ENCODE measurements around the gene UNC5C.

The UNC5C gene

DNA sequence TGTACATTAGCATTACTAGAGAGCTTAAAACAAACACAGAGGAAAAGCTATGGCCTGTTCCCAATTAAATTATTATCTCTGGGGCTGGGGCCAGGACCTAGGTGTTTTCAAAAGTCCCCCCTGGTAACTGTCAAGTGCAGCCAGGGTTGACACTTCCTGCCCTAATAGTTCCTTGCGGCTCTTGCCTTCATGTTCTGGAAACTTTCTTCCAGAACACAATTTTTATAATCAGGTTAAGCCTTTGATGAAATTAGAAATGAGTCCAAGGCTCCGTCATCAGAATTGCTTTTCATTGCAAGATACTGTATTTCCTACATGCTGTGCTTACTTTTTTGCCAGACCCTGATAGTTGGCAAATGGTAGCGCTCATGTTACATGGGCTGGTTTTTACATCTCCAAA lies 229.6 kb downstream of the UNC5C start:
- H3K4me3 ChIP-seq (ENCODE audit: low read depth, low read length): no peak overlapping the region
- TF ChIP-seq, protein P1, sequence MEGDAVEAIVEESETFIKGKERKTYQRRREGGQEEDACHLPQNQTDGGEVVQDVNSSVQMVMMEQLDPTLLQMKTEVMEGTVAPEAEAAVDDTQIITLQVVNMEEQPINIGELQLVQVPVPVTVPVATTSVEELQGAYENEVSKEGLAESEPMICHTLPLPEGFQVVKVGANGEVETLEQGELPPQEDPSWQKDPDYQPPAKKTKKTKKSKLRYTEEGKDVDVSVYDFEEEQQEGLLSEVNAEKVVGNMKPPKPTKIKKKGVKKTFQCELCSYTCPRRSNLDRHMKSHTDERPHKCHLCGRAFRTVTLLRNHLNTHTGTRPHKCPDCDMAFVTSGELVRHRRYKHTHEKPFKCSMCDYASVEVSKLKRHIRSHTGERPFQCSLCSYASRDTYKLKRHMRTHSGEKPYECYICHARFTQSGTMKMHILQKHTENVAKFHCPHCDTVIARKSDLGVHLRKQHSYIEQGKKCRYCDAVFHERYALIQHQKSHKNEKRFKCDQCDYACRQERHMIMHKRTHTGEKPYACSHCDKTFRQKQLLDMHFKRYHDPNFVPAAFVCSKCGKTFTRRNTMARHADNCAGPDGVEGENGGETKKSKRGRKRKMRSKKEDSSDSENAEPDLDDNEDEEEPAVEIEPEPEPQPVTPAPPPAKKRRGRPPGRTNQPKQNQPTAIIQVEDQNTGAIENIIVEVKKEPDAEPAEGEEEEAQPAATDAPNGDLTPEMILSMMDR (IDR thresholded peaks at IDR 0.05; ENCODE audit: low read depth, low read length): no peak

DNA sequence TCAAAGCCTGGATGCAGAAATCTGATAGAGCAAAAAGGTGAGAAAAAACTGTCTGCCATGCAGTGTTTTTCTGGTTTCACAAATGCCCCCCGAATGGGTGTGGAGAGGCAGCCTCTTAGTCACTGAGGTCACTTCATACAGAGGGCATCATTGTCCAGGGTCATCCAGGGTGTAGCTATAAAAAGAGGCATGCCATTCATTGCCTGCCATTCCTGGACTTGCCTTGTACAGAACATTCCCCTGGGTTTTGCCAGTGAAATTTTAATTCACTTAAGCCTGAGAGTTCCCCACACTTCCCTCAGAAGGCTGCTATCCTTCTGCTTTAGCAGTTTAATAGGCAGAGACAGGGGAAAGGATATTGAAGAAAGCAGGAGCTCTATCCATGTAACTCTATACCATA lies 230.3 kb downstream of the UNC5C start:
- TF ChIP-seq, protein P1 (IDR thresholded peaks at IDR 0.05; ENCODE audit: low read depth, low read length): no peak
- no peak overlapping the region for H3K4me3 ChIP-seq (ENCODE audit: low read depth, low read length)

DNA sequence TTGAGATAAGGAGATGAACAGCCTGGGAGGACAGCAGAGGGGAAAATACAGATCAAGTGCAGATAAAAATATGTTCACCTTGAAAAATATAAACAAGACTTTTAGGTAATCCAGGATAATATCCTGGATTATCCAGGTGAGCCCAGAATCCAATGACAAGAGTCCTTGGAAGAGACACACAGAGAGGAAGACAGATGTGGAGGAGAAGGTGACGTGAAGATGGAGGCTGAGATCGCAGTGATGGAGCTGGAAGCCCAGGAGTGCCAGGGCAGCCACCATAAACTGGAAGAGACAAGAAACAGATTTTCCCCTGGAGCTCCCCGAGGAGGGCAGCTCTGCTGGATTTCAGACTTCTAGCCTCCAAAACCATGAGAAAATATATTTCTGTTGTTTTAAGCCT lies 230.7 kb downstream of the UNC5C start:
- TF ChIP-seq, protein P1 (IDR thresholded peaks at IDR 0.05; ENCODE audit: low read depth, low read length): no peak
- H3K4me3 ChIP-seq (ENCODE audit: low read depth, low read length): no peak overlapping the region

DNA sequence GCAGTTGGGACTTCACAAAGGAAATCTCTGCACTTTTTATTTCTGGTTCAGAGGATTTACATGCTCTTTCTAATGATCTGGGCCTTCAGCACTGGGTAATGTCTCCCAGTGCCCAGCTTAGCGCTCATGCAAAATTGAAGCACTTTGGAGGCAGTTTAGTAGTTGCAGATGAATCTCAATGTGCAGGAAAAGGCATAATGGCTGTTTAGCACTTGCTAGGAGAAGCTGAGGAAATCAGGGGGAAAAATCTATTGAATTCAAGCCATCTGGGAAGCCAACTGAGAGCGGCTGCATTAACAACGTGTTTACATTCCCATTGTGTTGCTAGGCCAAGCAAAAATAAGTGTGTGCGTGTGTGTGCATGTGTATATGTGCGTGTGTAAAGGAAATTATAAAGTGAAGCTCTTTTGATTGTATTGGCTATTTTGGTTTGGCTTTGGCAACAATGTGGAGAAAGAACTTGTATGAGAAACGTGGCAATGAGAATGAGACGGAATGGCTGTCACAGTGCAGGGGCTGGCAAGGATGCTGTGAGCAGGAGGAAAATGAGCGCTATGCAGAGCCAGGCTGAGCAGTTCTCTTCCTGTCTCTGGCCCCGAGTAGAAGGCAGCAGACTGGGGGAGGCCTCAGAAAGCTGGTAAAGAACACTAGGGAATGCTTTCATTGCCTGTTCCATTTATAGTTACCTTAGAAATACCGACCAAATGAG lies 231.5 kb downstream of the UNC5C start:
- no peak overlapping the region for H3K4me3 ChIP-seq (ENCODE audit: low read depth, low read length)
- TF ChIP-seq, protein P1 (IDR thresholded peaks at IDR 0.05; ENCODE audit: low read depth, low read length): no peak

DNA sequence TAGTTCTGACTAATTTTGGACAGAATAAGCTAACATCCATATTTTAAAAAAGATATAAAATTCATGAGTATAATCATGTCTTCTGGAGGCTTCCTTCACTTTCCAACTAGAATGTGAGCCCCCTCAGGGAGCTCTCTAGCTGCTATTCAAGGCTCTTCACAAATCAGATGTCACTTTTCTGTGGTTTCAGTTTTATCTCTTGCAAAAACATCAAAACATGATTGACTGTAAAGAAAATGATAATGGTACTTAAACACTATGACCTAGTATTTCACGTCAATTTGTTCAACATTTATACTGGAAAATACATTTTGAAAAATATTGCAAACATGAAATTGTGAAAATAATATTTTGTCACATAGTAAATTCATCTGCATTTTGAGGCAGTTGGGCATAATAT lies 234.2 kb downstream of the UNC5C start:
- H3K4me3 ChIP-seq (ENCODE audit: low read depth, low read length): no peak overlapping the region
- TF ChIP-seq, protein P1 (IDR thresholded peaks at IDR 0.05; ENCODE audit: low read depth, low read length): no peak

DNA sequence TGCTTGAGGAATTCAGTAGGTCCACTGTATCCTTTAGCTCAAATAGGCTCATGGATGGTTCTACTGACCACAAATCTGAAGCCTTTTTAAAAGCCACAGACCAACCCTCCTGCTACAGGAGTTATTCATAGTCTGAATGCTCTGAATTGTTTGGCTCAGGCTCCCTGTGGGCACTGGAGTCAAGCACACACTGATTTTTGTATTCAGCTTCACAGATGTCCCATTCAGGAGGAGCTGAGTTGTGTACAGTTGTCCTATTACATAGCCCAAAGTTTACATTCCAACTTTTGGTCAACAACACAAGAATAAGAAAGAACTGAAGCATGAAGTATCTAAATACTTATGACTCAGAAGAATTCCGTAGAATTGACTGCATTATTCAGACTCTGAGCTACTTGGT lies 243.9 kb downstream of the UNC5C start:
- H3K4me3 ChIP-seq (ENCODE audit: low read depth, low read length): no peak overlapping the region
- TF ChIP-seq, protein P1 (IDR thresholded peaks at IDR 0.05; ENCODE audit: low read depth, low read length): no peak

DNA sequence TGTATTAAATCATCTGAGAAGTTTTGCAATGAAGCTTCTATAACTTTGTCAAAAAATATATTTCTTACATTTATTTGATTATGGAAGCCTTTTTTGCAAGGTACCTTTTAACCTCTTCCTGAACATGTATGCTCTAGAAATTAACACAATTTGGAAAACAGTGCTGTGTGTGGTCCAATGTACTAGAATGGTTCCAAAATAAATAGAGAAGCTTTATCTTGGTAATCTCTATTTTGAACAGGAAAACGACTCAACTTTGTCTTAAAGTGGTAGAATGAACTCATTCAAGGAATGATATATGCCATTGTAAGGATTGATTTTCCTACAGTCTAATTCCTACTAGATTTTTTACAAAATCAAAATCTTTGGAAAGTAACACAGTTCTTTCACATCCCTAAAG lies 248.5 kb downstream of the UNC5C start:
- TF ChIP-seq, protein P1 (IDR thresholded peaks at IDR 0.05; ENCODE audit: low read depth, low read length): no peak
- H3K4me3 ChIP-seq (ENCODE audit: low read depth, low read length): no peak overlapping the region
